D721Med (cell line): ENCODE results near the gene ZW10.
"Not testable (repeated sequence)": the region's sequence is repeated elsewhere in the genome, so short reads cannot be mapped to it uniquely, and the experiment has no call there.

Experiments
- DNase-seq: peaks from one replicate; pipeline ENCODE4 v3.0.0; 2011; ENCODE audit warnings: low spot score; ENCODE audit not compliant: insufficient read length
- FAIRE-seq: peaks from 2 replicates; lab custom pipeline; 2011; peaks lifted over from hg19 to GRCh38; lab: Jason Lieb, UNC
- TF ChIP-seq, protein P1 (sequence below): IDR thresholded peaks from 2 replicates; pipeline ENCODE4 v1.5.1; 2012; ENCODE audit warnings: mild to moderate bottlenecking, control low read depth; ENCODE audit not compliant: insufficient read depth; ENCODE audit errors: missing control alignments

ZW10 gene

DNA sequence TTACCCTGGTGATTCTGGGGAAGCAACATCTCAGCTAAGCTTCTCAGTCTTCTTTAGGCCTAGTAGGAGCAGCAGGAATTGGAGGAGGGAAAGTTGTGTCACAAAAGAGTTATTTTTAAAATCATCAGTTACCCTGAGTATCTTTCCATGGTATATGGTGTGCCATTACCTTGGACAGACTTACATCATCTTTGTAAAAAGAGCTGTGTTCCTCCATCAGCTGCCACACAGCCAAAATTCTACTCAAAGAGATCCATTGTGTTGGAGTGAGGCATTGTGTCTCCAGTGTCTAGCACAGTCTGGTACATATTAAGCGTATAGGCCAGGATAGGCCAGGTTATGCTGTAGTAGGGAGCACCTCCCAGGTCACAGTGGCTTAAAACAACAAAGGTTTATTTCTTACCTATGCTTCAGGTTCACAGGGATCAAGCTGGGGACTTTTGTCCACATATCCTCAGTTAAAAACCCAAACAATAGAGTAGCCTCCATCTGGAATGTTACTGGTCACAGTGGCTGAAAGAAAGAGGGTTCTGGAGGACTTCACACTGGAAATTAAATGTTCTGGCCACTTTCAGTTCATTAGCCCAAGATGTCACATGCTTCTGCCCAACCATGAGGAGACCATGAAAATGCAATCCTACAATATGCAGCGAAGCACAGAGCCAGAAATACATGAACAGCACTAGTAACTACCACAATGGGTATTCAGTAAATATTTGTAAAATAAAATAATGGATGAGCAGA is 57.4 kb downstream of the ZW10 start:
- no peak for DNase-seq
- no peak for FAIRE-seq
- TF ChIP-seq, protein P1, sequence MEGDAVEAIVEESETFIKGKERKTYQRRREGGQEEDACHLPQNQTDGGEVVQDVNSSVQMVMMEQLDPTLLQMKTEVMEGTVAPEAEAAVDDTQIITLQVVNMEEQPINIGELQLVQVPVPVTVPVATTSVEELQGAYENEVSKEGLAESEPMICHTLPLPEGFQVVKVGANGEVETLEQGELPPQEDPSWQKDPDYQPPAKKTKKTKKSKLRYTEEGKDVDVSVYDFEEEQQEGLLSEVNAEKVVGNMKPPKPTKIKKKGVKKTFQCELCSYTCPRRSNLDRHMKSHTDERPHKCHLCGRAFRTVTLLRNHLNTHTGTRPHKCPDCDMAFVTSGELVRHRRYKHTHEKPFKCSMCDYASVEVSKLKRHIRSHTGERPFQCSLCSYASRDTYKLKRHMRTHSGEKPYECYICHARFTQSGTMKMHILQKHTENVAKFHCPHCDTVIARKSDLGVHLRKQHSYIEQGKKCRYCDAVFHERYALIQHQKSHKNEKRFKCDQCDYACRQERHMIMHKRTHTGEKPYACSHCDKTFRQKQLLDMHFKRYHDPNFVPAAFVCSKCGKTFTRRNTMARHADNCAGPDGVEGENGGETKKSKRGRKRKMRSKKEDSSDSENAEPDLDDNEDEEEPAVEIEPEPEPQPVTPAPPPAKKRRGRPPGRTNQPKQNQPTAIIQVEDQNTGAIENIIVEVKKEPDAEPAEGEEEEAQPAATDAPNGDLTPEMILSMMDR: no peak

DNA sequence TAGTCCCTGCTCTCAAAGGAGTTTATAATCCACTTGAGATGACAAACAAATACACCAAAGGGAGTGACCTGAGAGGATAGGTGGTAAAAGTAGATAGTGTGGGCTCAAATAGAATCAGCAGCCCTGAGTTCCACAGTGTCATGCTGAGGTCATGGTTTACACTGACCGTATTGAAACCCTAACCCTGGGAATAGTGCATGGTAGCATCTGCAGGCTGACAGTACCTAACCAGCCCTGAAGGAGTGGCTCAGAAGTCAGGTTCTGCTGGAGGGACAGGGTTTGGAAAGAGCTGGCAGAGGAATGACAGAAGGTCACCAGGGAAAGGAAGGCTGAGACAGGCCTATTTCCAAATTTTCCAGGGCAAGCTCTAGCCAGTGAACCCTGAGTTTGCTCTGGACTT is 58.2 kb downstream of the ZW10 start:
- DNase-seq: no peak
- TF ChIP-seq, protein P1: no peak
- FAIRE-seq: no peak

DNA sequence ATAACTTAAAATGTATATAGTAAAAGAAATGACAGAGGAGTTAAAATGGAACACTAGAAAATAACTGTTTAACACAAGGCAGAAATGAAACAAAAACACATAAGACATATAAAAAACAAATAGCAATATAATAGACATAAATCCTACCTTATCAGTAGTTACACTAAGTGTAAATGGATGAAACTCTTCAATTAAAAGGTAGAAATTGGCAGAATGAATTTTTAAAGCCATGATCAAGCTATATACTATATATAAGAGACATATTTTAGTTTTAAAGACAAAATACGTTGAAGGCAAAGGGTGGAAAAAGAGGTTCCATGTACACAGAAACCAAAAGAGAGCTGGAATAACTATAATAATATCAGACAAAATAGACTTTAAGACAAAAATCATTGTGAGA is 62.5 kb downstream of the ZW10 start:
- no peak for DNase-seq
- TF ChIP-seq, protein P1: no peak
- no peak for FAIRE-seq

DNA sequence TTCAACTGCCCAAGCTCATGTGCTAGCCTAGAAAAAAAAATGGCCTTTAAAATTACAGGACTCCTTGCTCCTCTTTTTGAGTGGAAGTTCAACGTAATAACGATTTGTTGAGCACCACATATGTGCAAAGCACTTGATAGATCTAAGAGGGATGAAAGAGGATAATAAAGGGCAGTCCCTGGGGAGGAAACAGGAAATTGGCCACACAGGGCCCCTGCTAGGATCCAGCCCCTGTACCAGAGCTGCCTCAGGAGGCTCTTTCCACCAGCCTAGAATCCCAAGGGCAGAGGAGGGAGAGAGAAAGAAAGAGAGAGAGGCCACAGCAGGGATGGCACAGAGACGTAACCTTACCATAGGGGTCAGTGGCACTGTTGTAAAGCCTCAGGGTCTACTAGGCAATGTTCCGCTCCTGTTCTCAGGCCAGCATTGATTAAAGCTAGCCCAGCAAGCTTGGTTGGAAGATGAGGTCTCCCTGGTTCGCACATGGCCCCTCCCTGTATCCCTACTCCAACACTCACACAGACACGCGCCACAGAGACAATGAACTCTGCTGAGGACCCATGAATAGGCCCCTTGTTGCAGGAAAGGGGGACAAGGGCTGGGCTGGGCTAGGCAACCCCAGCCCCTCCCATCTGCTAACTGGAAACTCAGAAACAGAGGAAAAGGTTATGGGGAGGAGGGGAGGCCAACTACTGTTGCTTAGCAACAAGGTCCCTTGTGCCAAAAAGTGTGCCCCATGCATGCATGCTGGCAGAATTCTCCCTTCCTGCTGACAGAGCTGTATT is 67.4 kb downstream of the ZW10 start, which contains the start of gene TMPRSS5:
TMPRSS5 (minus strand) TSS at position 438 of the 785 bp plus-strand sequence; CDS start at position 354, 84 bp downstream.
- no peak for FAIRE-seq
- TF ChIP-seq, protein P1: no peak
- DNase-seq: no peak

DNA sequence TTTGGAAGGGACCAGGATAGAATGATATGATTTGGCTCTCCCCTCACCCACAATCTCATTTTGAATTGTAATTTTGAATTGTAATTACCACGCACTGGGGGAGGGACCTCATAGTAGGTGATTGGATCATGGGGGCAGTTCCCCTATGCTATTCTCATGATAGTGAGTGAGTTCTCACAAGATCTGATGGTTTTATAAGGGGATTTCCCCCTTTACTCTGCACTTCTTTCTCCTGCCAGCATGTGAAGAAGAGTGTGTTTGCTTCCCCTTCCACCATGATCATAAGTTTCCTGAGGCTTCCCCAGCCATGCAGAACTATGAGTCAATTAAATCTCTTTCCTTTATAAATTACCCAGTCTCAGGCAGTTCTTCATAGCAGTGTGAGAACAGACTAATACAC is 69.9 kb downstream of the ZW10 start:
- not testable (repeated sequence) for DNase-seq, FAIRE-seq

DNA sequence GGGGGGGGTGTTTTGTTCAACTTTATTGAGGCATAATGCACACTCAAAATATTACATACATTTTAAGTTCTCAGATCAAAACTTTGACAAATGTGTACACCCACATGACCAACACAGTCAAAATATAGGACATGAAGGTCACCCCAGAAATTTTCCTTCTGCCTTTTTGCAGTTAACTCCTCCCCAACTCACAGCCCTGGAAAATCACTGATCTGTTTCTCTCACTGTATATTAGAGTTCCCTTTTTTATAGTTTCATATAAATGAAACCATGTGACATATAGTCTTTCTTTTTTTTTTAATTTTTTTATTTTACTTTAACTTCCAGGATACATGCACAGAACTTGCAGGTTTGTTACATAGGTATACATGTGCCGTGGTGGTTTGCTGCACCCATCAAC is 72.0 kb downstream of the ZW10 start:
- no peak for DNase-seq
- TF ChIP-seq, protein P1: no peak
- FAIRE-seq: no peak

DNA sequence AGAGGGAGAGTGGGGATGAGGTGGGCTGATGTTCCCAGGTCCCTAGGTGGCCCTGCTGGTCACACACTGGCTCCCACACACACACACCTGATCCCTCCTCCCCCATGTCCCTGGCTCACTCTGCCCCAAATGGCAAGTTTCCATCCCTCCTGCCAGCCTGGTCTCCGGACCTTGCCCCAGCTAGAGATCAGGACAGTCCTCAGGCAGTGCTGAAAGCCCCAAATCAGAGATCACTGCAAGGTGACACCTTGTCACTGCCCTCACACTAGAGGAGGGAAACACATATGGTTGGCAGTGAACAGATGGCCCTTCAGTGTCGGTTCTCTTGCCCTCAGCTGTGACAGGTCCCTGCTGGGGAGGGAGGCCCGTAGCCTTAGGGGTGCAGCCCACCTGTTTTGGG is 75.0 kb downstream of the ZW10 start:
- DNase-seq (no peak), FAIRE-seq (no peak)
- TF ChIP-seq, protein P1: no peak
